ENCODE data around the gene CA4. TPM values are rescaled to one million over a fixed set of nuclear protein-coding genes. Genes with fewer than 3 reads are reported as not detected.
"Not testable (repeated sequence)": the region's sequence is repeated elsewhere in the genome, so short reads cannot be mapped to it uniquely, and the experiment has no call there.

CA4 gene
- total RNA-seq, 2 experiments from 2014 or later: not detected

GRCh38 chr17:60208302-60208701 lies 58.5 kb downstream of the CA4 start:
- H3K27me3 Mint-ChIP-seq, H3K27ac Mint-ChIP-seq, H3K4me1 Mint-ChIP-seq, H3K36me3 Mint-ChIP-seq, H3K9me3 Mint-ChIP-seq, DNase-seq, H3K4me3 Mint-ChIP-seq: not testable (repeated sequence)

Other genes with a start within 250 kb of the CA4 start
- 10 to 100 TPM; 19.1 to 20.1 TPM for gene RNFT1, start 185.2 kb upstream of the CA4 start, total RNA-seq
- gene HEATR6, start 71.1 kb upstream of the CA4 start, total RNA-seq: 10 to 100 TPM; 18.6 to 24.2 TPM
- gene USP32, start 242.2 kb downstream of the CA4 start, total RNA-seq: 10 to 100 TPM; 26.6 to 26.7 TPM